Hematopoietic multipotent progenitor cell (in vitro differentiated cells): ENCODE results near the gene TMPRSS5. TPM values are rescaled to one million over a fixed set of nuclear protein-coding genes. Genes with fewer than 3 reads are reported as not detected.
"Not testable (repeated sequence)": the region's sequence is repeated elsewhere in the genome, so short reads cannot be mapped to it uniquely, and the experiment has no call there.

Source experiments
- DNase-seq, 3 donors: peaks; one replicate each; pipeline ENCODE4 v3.0.0-alpha.2; 2011 to 2015; ENCODE audit warnings: low read depth in 2 of 3, low spot score in 2 of 3
- total RNA-seq: library from RNA; depleted of rRNA; stranded (reverse); fragments of >200 nt; gene quantifications from one replicate; pipeline ENCODE4 v1.2.3, GENCODE V29; 2012

TMPRSS5 gene
- total RNA-seq, result 0.27 TPM

DNA sequence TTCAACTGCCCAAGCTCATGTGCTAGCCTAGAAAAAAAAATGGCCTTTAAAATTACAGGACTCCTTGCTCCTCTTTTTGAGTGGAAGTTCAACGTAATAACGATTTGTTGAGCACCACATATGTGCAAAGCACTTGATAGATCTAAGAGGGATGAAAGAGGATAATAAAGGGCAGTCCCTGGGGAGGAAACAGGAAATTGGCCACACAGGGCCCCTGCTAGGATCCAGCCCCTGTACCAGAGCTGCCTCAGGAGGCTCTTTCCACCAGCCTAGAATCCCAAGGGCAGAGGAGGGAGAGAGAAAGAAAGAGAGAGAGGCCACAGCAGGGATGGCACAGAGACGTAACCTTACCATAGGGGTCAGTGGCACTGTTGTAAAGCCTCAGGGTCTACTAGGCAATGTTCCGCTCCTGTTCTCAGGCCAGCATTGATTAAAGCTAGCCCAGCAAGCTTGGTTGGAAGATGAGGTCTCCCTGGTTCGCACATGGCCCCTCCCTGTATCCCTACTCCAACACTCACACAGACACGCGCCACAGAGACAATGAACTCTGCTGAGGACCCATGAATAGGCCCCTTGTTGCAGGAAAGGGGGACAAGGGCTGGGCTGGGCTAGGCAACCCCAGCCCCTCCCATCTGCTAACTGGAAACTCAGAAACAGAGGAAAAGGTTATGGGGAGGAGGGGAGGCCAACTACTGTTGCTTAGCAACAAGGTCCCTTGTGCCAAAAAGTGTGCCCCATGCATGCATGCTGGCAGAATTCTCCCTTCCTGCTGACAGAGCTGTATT is at the start of gene TMPRSS5:
Gene TMPRSS5, minus strand, starts transcription at position 438 of the 785 bp plus-strand sequence. Its CDS starts 84 bp downstream, at position 354.
- no peak for DNase-seq

DNA sequence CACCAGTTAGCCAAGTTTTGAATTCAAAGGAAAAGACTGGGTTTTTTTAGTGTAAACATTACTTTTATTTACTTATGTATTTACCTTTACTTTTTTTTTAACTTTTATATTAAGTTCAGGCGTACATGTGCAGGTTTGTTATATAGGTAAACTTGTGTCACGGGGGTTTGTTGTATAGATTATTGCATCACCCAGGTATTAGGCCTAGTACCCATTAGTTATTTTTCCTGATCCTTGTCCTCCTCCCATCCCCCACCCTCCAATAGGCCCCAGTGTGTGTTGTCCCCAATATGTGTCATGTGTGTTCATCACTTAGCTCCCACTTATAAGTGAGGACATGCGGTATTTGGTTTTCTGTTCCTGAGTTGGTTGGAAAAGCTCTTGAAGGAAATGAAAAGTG is 46.8 kb upstream of the TMPRSS5 start:
- DNase-seq, result no peak

GRCh38 chr11:113736323-113736722 is 30.2 kb upstream of the TMPRSS5 start:
- no peak for DNase-seq

DNA sequence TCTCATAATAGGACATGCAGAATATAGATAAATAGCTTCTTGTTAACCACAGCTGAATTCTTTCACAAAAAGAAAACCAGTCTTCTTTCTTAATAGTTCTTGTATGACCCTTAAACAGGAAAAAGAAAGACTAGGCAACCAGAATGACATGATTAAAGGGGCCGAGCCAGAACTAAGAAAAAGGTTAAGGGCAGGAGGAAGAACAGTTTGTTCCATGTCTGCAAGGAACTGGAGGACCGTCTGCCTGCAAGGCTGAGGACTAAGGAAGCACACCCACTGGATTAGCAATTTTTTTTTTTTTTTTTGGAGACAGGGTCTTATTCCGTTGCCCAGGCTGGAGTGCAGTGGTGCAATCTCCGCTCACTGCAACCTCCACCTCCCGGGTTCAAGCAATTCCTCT is 26.0 kb upstream of the TMPRSS5 start:
- no peak for DNase-seq

GRCh38 chr11:113730887-113731726 is 25.0 kb upstream of the TMPRSS5 start:
- DNase-seq, result peak in 1 of 3 donors; percentile 21

GRCh38 chr11:113729456-113729855 is 23.3 kb upstream of the TMPRSS5 start:
- DNase-seq, result no peak

DNA sequence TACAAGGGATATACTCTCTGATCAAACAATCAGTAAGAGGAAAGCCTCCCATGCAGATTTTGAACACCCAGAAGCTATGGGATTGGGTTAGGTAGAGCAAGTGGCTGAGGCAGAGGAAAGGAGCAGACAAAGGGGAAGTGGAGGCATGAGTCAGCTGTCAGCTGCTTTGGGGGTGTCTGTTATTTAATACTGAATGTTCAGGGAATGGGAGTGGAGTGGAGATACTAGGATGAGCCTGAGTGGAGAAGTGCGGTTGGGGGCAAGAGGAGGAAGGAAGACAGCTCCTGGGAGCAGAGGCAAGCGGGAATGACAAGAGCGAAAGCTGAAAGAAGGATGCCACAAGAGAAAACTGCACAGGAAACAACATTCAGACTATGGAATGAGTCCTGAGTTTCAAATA is 22.7 kb upstream of the TMPRSS5 start:
- peak in 2 of 3 donors; percentile 8 to 31 for DNase-seq

DNA sequence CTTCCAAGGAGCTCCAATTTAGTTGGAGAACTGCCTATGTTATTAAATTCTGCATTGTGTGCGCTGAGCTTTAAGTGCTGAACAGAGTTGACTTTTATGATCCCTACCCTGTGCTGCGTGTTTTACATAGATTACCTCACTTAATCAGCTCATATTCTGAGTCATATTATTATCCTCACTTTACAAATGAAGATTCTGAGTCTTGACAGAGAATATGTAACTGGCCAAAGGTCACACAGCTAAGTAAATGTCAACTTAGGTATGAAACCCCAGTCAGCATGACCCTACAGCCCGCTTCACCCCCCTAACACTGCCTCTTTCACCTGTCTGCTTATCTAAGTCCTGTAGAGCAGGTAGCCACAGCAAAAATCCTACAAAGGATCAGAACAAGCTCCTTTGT is 19.8 kb upstream of the TMPRSS5 start:
- DNase-seq, result no peak

- DNase-seq, result no peak
Measured at GRCh38 chr11:113725407-113725806, 19.3 kb upstream of the TMPRSS5 start.

- no peak for DNase-seq
Measured at GRCh38 chr11:113724778-113725177, 18.7 kb upstream of the TMPRSS5 start.

DNA sequence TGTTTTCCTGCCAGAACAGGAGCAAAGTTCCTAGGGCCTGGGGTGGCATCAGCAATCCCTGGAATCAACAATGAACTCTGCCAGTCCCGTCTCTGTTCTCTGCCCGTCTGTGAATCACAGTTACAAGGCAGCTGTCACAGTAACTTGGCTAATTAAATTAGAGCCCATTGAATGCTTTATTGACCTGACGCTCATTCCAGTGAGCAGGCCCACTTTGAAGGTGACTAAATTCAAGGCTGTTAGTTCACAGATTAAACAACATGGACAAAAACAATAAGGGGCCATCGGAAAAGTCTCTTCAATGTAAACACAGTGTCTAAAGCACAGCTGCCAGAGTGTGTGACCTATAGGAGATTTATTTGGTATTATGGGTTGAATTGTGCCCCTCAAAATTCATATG is 17.7 kb upstream of the TMPRSS5 start:
- no peak for DNase-seq

- no peak for DNase-seq
Measured at GRCh38 chr11:113722934-113723333, 16.8 kb upstream of the TMPRSS5 start.

- no peak for DNase-seq
Measured at GRCh38 chr11:113722221-113722620, 16.1 kb upstream of the TMPRSS5 start.

DNA sequence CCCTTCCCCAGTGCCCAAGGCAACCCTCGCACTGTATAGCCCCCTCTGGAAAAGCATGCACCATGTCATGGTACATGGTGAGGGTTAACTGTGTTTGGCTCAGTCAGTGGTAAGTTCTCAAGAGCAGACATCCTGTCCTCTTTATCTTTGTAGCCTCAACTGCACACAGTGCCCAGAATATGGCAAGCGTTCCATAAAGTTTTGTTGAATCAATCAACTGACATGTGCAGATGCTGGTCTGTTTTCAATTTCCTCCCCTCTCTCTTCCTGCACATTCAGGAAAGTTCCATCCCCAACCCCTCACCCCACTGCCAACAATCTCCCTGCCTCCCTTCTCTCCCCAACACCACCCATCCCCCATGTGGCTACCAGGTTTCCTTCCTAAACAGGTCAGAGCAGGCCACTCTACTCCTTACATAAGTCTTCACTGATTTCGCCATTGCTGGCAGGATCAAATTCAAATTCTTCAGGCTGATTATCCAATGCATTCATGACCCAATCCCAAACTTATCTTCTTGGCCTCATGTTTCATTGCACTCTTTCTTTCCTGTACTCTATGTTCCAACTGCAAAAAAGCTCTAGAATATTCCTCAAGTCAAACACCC is 15.5 kb upstream of the TMPRSS5 start:
- no peak for DNase-seq

DNA sequence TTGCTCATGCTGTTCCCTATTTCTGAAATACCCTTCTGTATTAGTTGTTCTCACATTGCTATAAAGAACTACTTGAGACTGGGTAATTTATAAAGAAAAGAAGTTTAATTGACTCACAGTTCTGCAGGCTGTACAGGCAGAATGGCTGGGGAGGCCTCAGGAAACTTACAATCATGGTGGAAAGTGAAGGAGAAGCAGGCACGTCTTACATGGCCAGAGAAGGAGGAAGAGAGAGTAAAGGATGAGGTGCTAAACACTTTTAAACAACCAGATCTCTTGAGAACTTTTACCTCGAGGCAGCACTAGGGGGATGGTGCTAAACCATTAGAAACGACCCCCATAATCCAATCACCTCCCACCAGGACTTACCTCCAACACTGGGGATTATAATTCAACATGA is 14.4 kb upstream of the TMPRSS5 start:
- not testable (repeated sequence) for DNase-seq

DNA sequence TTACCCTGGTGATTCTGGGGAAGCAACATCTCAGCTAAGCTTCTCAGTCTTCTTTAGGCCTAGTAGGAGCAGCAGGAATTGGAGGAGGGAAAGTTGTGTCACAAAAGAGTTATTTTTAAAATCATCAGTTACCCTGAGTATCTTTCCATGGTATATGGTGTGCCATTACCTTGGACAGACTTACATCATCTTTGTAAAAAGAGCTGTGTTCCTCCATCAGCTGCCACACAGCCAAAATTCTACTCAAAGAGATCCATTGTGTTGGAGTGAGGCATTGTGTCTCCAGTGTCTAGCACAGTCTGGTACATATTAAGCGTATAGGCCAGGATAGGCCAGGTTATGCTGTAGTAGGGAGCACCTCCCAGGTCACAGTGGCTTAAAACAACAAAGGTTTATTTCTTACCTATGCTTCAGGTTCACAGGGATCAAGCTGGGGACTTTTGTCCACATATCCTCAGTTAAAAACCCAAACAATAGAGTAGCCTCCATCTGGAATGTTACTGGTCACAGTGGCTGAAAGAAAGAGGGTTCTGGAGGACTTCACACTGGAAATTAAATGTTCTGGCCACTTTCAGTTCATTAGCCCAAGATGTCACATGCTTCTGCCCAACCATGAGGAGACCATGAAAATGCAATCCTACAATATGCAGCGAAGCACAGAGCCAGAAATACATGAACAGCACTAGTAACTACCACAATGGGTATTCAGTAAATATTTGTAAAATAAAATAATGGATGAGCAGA is 9.9 kb upstream of the TMPRSS5 start:
- DNase-seq, result no peak

- DNase-seq, result no peak
Measured at GRCh38 chr11:113715273-113715672, 9.2 kb upstream of the TMPRSS5 start.

GRCh38 chr11:113710989-113711388 is 4.9 kb upstream of the TMPRSS5 start:
- no peak for DNase-seq

GRCh38 chr11:113703551-113703950 is 2.6 kb downstream of the TMPRSS5 start:
- DNase-seq, result not testable (repeated sequence)

DNA sequence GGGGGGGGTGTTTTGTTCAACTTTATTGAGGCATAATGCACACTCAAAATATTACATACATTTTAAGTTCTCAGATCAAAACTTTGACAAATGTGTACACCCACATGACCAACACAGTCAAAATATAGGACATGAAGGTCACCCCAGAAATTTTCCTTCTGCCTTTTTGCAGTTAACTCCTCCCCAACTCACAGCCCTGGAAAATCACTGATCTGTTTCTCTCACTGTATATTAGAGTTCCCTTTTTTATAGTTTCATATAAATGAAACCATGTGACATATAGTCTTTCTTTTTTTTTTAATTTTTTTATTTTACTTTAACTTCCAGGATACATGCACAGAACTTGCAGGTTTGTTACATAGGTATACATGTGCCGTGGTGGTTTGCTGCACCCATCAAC is 4.6 kb downstream of the TMPRSS5 start:
- DNase-seq, result no peak

- no peak for DNase-seq
Measured at GRCh38 chr11:113698515-113698914, 7.6 kb downstream of the TMPRSS5 start.
